ENCODE results near the gene LRP1.
A peak's percentile ranks its signal among the peaks of the same experiment; 100 is the strongest.

Gene LRP1

DNA sequence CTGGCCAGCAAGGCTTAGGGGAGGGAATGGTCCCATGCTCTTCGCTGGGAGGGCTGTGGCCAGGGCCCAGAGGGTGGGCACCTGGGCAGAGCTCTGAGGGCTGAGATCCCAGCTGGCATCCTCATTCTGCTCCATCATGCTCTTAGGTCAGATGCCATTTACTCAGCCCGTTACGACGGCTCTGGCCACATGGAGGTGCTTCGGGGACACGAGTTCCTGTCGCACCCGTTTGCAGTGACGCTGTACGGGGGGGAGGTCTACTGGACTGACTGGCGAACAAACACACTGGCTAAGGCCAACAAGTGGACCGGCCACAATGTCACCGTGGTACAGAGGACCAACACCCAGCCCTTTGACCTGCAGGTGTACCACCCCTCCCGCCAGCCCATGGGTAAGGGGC lies 49.9 kb downstream of the LRP1 start:
- no peak for DNase-seq

DNA sequence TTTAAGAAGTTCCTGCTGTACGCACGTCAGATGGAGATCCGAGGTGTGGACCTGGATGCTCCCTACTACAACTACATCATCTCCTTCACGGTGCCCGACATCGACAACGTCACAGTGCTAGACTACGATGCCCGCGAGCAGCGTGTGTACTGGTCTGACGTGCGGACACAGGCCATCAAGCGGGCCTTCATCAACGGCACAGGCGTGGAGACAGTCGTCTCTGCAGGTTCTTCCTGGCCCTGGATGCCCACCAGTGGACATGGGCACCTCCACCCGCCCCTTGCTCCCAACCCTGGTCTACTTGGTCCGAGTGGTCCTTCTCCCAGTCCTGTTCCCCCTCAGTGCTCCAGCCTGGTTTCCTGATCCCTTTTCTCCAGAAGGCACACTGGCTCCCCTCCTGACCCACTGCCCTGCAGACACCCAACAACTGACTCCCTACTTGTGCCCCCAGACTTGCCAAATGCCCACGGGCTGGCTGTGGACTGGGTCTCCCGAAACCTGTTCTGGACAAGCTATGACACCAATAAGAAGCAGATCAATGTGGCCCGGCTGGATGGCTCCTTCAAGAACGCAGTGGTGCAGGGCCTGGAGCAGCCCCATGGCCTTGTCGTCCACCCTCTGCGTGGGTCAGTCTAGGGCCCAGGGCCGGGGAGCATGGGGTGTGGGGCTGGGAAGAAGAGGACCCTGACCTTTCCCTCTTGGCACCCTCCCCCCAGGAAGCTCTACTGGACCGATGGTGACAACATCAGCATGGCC lies 51.2 kb downstream of the LRP1 start:
- DNase-seq = no peak

DNA sequence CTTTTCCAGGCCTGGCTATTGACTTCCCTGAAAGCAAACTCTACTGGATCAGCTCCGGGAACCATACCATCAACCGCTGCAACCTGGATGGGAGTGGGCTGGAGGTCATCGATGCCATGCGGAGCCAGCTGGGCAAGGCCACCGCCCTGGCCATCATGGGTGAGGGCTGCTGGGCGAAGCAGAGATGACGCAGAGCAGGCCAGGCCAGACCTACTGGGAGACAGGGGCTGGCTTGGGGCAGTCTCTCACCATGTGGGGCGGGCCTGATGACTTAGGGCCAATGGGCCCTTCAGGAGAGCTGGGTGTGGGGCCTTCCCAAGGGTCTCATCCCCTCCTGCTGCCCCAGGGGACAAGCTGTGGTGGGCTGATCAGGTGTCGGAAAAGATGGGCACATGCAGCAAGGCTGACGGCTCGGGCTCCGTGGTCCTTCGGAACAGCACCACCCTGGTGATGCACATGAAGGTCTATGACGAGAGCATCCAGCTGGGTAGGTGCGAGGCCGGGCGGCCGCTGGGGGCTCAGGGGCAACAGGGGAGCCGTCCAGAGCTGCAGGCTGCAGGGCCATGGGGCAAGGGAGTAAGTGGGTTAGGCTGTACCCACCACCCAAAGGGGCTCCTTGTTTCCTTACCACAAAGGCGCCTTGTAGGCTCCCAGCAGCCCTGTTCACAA lies 52.2 kb downstream of the LRP1 start:
- no peak for DNase-seq

DNA sequence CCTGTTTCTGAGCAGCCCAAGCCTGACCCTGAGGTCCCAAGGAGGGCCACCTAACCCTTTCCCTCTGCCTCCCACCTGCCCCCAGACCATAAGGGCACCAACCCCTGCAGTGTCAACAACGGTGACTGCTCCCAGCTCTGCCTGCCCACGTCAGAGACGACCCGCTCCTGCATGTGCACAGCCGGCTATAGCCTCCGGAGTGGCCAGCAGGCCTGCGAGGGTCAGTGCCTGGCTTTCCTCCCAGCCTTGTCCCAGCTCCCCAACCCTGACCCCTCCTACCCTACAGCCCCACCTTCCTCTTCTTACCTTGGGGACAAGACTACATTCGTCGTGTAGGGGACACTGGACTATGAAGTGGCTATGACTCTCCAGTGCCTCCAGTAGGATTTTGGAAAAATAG lies 52.8 kb downstream of the LRP1 start:
- no peak for DNase-seq

DNA sequence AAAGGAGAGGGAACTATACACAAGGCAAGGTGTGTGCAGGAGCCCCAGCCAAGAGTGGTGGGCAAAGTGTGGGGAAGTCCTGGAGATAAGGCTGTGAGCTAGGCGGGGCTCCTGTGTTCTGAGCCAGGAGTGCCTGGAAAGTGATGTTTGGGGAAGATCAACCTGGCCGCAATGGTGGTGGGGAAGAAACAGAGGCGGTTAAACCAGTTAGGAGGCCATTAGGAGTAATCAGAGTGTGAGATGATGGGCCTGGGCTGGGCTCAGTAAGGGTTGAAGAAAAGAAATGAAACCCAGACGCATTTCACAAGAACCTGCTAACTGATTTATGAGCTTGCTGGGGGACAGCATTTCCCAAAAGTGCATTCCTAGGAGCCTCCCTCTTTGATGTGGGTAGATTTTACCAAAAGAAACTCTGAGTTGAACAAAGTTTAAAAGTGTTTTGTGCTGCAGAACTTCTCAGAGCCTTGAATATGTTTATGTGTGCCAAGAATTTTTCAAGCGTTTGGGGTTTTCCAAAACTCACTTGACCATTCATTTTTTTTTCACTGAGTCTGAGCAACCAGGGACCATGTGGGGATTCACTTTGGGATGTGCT lies 53.4 kb downstream of the LRP1 start:
- no peak for DNase-seq

DNA sequence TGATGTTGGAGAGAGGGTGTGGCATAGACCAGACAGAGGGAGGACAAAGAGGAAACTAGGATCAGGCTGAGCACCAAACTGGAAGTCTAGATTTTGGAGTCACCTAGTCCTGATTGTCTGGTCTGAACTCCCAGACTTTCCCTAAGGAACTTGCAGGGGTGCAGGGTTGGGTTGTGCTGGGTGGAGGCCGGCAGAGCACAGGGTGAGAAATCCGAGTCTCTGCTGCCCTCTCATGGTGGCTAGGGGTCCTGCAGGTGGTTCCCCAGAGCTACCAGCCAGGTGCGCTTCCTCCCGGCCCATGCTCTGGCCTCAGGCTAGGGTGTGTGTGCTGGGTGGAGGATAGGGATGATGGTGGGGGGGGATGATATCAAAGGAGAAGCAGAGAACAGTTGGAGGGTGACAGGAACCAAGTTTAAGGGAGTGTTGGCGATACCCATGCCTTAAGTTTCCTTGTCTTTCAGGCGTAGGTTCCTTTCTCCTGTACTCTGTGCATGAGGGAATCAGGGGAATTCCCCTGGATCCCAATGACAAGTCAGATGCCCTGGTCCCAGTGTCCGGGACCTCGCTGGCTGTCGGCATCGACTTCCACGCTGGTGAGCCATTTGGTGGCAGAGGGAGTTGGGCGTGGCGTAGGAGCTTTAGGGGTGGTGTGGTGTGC lies 54.8 kb downstream of the LRP1 start:
- DNase-seq = peak; percentile 38

DNA sequence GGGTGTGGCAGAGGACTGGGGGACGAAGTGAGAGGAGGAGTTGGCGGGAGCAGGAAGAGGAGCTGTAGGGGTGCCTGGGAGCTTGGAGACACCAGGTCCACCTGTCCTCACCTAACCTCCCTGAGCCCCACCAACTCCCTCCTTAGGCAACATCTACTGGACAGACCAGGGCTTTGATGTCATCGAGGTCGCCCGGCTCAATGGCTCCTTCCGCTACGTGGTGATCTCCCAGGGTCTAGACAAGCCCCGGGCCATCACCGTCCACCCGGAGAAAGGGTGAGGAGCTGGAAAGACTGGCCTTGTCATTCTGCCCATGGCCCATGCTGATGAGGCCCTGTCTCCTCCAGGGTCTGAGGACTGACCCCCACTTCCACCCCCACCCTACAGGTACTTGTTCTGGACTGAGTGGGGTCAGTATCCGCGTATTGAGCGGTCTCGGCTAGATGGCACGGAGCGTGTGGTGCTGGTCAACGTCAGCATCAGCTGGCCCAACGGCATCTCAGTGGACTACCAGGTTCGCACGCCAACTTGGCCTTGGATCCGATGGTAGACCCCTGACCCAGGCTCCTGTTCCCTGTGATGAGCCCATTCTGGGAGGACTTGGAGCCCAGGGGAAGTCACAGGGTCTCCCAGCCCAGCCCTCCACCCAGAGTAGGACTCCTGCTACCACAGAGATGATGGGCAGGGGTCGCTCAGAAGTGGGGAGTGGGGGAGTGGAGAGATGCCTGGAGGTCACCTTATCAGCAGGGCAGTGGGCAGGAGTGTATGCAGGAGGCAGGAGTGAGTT lies 55.8 kb downstream of the LRP1 start:
- no peak for DNase-seq

DNA sequence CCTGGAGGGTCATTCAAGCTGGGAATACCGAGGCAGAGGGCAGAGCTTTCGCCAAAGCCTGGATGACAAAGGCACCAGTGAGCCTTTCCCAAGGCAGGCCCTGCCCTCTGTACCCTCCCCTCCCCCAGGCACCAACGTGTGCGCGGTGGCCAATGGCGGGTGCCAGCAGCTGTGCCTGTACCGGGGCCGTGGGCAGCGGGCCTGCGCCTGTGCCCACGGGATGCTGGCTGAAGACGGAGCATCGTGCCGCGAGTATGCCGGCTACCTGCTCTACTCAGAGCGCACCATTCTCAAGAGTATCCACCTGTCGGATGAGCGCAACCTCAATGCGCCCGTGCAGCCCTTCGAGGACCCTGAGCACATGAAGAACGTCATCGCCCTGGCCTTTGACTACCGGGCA lies 57.1 kb downstream of the LRP1 start:
- DNase-seq = no peak

DNA sequence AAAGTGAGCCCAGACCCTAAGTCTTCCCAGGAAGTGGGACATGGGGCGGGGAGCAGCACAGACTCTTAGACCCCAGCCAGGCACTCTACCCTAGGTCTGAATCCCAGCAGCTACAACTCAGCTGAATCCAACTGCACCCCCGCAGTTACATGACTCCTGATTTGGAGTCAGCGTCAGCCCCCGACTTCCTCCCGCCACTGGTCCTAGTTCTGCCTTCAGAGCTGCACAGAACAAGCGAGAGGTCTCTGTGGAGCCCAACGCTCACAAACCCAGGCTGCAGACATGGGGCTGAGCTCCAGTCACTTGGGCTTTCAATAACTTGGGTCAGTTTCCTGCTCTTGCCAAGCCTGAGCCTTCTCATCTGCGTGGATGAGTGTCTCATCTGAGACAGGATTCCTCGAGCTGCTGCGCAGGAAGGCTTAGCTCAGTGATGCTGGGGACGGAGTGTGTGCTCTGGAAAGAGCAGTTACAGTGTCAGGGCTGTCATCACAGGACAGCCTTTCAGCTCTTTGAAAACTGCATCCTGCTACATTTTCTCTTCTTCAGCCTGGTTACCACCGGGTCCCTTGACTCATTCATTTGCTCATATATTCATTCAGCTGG lies 57.7 kb downstream of the LRP1 start:
- DNase-seq = no peak

DNA sequence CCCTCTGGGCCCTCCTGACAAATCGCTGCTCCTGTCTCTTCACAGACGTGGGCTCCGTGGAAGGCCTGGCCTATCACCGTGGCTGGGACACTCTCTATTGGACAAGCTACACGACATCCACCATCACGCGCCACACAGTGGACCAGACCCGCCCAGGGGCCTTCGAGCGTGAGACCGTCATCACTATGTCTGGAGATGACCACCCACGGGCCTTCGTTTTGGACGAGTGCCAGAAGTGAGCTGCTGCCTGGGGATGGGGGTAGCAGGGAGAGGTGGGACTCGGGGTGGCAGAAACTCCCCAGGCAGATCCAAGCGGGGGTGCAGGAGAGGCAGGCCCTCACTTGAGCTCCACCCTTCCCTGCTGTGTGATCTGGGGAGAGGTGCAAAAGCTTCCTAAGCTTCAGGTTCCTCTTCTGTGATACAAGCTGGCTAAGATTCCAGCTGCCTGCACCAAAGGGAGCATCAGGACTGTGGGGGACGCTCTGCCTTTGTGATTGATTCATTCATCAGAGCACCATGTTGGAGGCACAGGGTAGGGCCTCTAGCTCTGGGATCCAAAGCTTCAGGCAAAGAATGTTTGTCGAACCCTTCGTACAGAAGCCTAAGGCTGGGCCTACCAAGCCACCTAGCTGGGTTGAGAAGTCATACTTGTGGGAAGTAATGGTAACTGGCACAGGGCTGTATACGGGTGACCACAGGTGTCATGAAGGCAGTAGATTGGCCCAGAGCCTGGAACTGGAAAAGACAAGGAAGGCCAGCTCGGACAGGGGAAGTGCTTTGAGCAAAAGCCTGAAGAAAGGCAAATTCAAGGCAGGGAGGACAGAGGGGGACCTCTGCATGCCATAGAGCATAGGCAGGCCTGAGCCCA lies 59.2 kb downstream of the LRP1 start:
- no peak for DNase-seq

DNA sequence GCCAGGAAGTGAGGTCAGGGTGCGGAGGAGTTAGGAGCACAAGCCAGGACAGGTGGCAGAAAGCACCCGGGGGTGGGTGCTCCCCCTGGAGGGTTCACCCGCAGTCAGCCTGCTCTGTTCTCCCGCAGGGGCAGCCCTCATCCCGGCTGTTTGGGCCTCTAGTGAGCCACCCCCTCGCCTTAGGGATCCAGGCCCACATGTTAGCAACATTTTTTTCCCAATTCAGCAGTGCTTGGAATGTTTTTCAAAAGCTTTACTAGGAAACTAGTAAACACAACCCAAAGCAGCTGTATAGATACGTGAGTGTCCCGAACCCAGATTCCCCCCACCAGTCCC lies 59.8 kb downstream of the LRP1 start:
- DNase-seq = no peak

DNA sequence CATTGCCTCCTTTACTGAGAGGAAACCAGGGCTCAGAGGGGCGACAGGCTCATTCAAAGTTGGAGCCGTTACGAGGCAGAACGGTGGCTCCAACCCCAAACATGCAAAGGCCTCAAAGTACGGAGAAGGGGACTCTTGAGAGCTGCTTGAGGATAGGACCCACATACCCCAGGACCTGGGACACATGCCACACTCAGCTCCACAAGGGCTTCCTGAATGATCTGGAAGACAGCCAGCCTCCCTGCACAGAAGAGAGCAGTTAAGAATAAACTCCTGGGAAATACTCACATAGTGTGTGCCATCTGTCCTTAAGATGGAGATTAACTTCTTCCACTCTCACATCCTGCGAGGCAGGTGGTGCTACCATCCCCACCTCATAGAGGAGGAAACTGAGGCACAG lies 61.8 kb downstream of the LRP1 start:
- no peak for DNase-seq

DNA sequence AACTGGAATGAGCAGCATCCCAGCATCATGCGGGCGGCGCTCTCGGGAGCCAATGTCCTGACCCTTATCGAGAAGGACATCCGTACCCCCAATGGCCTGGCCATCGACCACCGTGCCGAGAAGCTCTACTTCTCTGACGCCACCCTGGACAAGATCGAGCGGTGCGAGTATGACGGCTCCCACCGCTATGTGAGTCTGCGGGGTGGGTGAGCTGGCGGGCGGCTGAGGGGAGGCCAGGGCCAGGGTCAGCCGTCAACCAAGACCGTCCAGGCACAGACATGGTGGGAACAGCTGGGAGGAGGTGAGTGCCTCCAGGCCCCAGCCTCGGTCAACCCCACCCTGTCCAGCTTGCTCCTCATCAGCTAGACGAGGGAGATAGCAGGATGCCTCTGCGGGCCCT lies 62.5 kb downstream of the LRP1 start:
- no peak for DNase-seq

DNA sequence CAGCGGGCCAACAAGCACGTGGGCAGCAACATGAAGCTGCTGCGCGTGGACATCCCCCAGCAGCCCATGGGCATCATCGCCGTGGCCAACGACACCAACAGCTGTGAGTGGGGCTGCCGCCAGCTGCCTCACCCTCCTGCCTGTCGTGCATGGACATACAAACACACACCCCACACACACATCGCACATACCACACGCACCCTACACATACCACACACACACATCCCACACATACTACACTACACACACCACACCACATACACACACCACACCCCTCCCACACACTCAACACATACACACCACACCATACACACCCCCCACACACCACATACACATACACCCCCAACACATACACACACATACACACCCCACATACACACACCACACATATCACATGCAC lies 63.1 kb downstream of the LRP1 start:
- no peak for DNase-seq

DNA sequence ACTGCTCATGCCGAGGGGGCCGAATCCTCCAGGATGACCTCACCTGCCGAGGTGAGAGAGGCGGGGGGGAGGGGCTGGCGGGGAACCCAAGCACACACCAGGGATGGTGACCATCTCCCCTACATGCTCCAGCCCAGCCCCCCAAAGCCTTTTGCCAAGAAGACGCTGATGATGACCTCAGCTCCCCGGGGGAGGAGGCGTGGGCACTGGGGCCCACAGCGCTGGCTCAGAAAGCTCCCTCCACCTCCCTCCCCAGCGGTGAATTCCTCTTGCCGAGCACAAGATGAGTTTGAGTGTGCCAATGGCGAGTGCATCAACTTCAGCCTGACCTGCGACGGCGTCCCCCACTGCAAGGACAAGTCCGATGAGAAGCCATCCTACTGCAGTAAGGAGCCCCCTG lies 64.6 kb downstream of the LRP1 start:
- no peak for DNase-seq

DNA sequence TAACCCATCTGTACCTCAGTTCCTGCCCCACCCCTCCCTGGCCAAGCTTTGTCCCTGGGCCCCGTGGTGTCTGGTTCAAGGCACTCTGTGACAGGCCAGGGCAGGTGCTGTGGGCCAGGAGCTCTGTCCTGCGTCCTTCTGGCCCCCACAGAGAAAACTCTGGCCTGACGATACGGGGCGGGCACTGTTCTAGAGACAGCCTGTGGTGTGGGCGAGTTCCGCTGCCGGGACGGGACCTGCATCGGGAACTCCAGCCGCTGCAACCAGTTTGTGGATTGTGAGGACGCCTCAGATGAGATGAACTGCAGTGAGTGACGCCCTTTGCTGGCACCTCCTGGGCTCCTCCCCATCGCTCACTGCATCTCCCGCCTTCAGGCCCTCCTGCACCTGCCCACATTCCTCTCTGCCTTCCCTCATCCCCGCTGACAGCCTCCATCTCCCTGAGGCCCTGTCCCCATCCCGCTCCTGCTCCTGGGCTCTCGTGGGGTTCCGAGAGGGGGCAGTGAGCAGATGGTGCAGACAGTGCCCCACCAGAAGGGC lies 65.5 kb downstream of the LRP1 start:
- DNase-seq = no peak

DNA sequence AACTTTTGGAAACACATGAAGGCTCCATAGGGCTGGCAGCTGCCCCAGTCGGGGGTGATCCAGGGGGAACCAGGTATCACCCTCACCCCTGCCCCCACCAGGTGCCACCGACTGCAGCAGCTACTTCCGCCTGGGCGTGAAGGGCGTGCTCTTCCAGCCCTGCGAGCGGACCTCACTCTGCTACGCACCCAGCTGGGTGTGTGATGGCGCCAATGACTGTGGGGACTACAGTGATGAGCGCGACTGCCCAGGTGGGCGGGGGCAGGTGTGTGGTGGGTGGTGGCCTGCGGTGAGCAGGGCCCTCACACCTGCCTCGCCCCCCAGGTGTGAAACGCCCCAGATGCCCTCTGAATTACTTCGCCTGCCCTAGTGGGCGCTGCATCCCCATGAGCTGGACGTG lies 66.0 kb downstream of the LRP1 start:
- DNase-seq = no peak

DNA sequence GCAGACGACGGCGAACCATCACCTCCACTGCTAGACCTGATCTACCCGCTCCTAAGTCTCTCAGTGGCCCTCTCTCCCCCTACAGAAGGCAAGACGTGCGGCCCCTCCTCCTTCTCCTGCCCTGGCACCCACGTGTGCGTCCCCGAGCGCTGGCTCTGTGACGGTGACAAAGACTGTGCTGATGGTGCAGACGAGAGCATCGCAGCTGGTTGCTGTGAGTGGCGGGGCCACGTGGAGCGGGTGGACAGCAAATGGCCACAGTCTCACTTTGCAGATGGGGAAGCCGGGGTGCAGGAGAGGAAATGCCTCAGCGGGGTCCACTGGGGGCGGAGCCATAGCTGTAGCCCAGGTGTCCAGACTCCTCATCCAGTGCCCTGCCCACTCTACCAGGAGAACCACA lies 66.9 kb downstream of the LRP1 start:
- no peak for DNase-seq

DNA sequence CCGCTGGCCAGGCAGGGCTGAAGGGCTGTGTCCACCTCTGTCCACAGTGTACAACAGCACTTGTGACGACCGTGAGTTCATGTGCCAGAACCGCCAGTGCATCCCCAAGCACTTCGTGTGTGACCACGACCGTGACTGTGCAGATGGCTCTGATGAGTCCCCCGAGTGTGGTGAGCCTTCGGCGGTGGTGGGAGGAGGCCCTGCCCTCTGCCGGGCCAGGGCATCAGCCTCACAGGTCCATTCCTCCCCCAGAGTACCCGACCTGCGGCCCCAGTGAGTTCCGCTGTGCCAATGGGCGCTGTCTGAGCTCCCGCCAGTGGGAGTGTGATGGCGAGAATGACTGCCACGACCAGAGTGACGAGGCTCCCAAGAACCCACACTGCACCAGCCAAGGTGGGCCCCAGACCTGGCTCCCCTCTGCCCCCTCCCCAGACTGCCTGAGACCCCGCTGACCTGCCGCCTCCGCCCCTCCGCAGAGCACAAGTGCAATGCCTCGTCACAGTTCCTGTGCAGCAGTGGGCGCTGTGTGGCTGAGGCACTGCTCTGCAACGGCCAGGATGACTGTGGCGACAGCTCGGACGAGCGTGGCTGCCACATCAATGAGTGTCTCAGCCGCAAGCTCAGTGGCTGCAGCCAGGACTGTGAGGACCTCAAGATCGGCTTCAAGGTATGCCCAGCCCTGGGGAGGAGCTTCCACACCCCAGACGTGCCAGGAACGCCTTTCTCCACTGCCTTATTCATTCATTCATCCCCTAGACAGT lies 67.5 kb downstream of the LRP1 start:
- no peak for DNase-seq

DNA sequence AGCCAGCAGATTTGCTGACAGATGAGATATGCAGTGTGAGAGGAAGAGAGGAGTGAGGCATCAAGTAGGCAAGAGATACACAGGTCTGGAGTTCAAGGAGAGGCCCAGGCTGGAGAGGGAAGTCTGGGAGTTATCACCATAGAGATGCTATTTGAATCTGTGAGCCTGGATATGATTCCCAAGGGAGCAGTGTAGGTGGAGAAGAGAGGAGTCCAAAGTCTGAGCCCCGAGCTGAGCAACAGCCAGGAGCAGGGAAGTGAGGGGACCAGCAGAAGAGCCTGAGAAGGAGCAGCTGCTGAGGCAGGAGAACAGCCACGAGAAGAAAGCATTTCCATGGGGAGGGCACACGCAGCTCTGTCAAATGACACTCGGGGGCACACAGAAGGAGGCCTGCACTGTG lies 68.2 kb downstream of the LRP1 start:
- DNase-seq = no peak

DNA sequence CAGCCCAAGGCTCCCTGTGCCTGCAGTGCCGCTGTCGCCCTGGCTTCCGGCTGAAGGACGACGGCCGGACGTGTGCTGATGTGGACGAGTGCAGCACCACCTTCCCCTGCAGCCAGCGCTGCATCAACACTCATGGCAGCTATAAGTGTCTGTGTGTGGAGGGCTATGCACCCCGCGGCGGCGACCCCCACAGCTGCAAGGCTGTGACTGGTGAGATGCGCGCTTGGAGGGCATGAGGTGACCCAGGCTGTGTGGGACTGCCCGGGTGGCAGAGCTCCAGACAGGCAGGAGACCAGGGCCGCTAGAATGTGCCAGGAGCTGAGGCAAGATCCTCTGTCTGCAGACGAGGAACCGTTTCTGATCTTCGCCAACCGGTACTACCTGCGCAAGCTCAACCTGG lies 68.7 kb downstream of the LRP1 start:
- no peak for DNase-seq

Data from NCI-H2227 treated with DMSO at 0.1 percent for 48 hours (cell line).